ENCODE data around the gene MFSD6L.

MFSD6L gene

GRCh38 chr17:8798846-8799569 lies at the start of gene MFSD6L:
Gene MFSD6L, minus strand, starts transcription at chr17:8799365. Its CDS starts 245 bp downstream, at chr17:8799120.
- DNase-seq = no peak

- no peak for DNase-seq
Observed at GRCh38 chr17:8847891-8848290, 48.7 kb upstream of the MFSD6L start.

- DNase-seq = no peak
Observed at GRCh38 chr17:8846768-8847211, 47.6 kb upstream of the MFSD6L start.

- DNase-seq = no peak
Observed at GRCh38 chr17:8844229-8845218, 45.4 kb upstream of the MFSD6L start.

GRCh38 chr17:8843344-8843743 lies 44.2 kb upstream of the MFSD6L start:
- DNase-seq = no peak

- DNase-seq = no peak
Observed at GRCh38 chr17:8841844-8842243, 42.7 kb upstream of the MFSD6L start.

- DNase-seq = no peak
Observed at GRCh38 chr17:8839410-8839935, 40.3 kb upstream of the MFSD6L start.

GRCh38 chr17:8838551-8839095 lies 39.5 kb upstream of the MFSD6L start:
- DNase-seq = no peak

- no peak for DNase-seq
Observed at GRCh38 chr17:8837563-8838075, 38.5 kb upstream of the MFSD6L start.

GRCh38 chr17:8836821-8837562 lies 37.8 kb upstream of the MFSD6L start:
- DNase-seq = no peak

- DNase-seq = no peak
Observed at GRCh38 chr17:8835631-8836364, 36.6 kb upstream of the MFSD6L start.

- DNase-seq = no peak
Observed at GRCh38 chr17:8835106-8835505, 35.9 kb upstream of the MFSD6L start.

- no peak for DNase-seq
Observed at GRCh38 chr17:8832711-8833352, 33.7 kb upstream of the MFSD6L start.

GRCh38 chr17:8831234-8831849 lies 32.2 kb upstream of the MFSD6L start:
- DNase-seq = no peak

GRCh38 chr17:8830141-8830540 lies 31.0 kb upstream of the MFSD6L start:
- DNase-seq = no peak

- no peak for DNase-seq
Observed at GRCh38 chr17:8829036-8829941, 30.1 kb upstream of the MFSD6L start.

GRCh38 chr17:8828517-8828875 lies 29.3 kb upstream of the MFSD6L start:
- DNase-seq = no peak

GRCh38 chr17:8826808-8827435 lies 27.8 kb upstream of the MFSD6L start:
- DNase-seq = no peak

GRCh38 chr17:8825802-8826201 lies 26.6 kb upstream of the MFSD6L start:
- DNase-seq = no peak

Measured in NCI-H2081 treated with DMSO at 0.1 percent for 48 hours (cell line).